ENCODE results near the gene MACROD2. TPM values are rescaled to one million over a fixed set of nuclear protein-coding genes. Genes with fewer than 3 reads are reported as not detected.

Gene MACROD2
- total and polyA plus RNA-seq, 9 donors = 2.0 to 4.9 (median 3.1) TPM

- DNase-seq = peak; percentile 82
- peak overlapping the region; percentile 37 for H3K27ac ChIP-seq (ENCODE audit: low read length)
- no peaks in the 10 kb centered on the region for H3K27me3 ChIP-seq (ENCODE audit: control insufficient read depth, insufficient read depth, low read length)
- no peak overlapping the region for H3K4me3 ChIP-seq (ENCODE audit: low read length)
- no peaks in the 10 kb centered on the region for H3K36me3 ChIP-seq (ENCODE audit: control insufficient read depth, insufficient read depth, low read length)
- H3K4me1 ChIP-seq (ENCODE audit: control insufficient read depth, insufficient read depth, low read length) = peaks cover 3% of the 10 kb centered on the region
- 50% methylated on average over 2 of the region's 8 CpGs for WGBS (ENCODE audit: insufficient coverage)
- H3K9me3 ChIP-seq (replicated peaks; ENCODE audit: control insufficient read depth, low read depth, low read length) = no peaks in the 10 kb centered on the region
Measured at GRCh38 chr20:15847196-15847784, 1852.0 kb downstream of the MACROD2 start.

- Histone ChIP-seq H3K36me3 (ENCODE audit: control insufficient read depth, insufficient read depth, low read length) (no peaks in the 10 kb centered on the region), H3K4me1 (ENCODE audit: control insufficient read depth, insufficient read depth, low read length) (peaks cover 3% of the 10 kb centered on the region), H3K27ac (ENCODE audit: low read length) (no peak overlapping the region), H3K27me3 (ENCODE audit: control insufficient read depth, insufficient read depth, low read length) (no peaks in the 10 kb centered on the region), H3K9me3 (replicated peaks; ENCODE audit: control insufficient read depth, low read depth, low read length) (no peaks in the 10 kb centered on the region), H3K4me3 (ENCODE audit: low read length) (no peak overlapping the region)
- no CpG with 5 or more reads among the region's 3 CpGs for WGBS (ENCODE audit: insufficient coverage)
- peak; percentile 16 for DNase-seq
Measured at GRCh38 chr20:15848126-15848525, 1852.8 kb downstream of the MACROD2 start.

GRCh38 chr20:15848995-15849610, 1853.8 kb downstream of the MACROD2 start:
- Histone ChIP-seq H3K4me1 (ENCODE audit: control insufficient read depth, insufficient read depth, low read length) (peaks cover 3% of the 10 kb centered on the region), H3K9me3 (replicated peaks; ENCODE audit: control insufficient read depth, low read depth, low read length) (no peaks in the 10 kb centered on the region), H3K27me3 (ENCODE audit: control insufficient read depth, insufficient read depth, low read length) (no peaks in the 10 kb centered on the region), H3K4me3 (ENCODE audit: low read length) (no peak overlapping the region), H3K36me3 (ENCODE audit: control insufficient read depth, insufficient read depth, low read length) (no peaks in the 10 kb centered on the region), H3K27ac (ENCODE audit: low read length) (no peak overlapping the region)
- no peak for DNase-seq
- 67% methylated on average over 6 of the region's 12 CpGs for WGBS (ENCODE audit: insufficient coverage)

GRCh38 chr20:15851576-15852215, 1856.4 kb downstream of the MACROD2 start:
- no peaks in the 10 kb centered on the region for H3K27me3 ChIP-seq (ENCODE audit: control insufficient read depth, insufficient read depth, low read length)
- H3K4me1 ChIP-seq (ENCODE audit: control insufficient read depth, insufficient read depth, low read length) = peaks cover 3% of the 10 kb centered on the region
- no peaks in the 10 kb centered on the region for H3K36me3 ChIP-seq (ENCODE audit: control insufficient read depth, insufficient read depth, low read length)
- no peak for DNase-seq
- no peaks in the 10 kb centered on the region for H3K9me3 ChIP-seq (replicated peaks; ENCODE audit: control insufficient read depth, low read depth, low read length)
- no peak overlapping the region for H3K27ac ChIP-seq (ENCODE audit: low read length)
- WGBS (ENCODE audit: insufficient coverage) = 70% methylated on average over 7 of the region's 11 CpGs
- no peak overlapping the region for H3K4me3 ChIP-seq (ENCODE audit: low read length)

- DNase-seq = peak; percentile 26
- H3K9me3 ChIP-seq (replicated peaks; ENCODE audit: control insufficient read depth, low read depth, low read length) = no peaks in the 10 kb centered on the region
- H3K4me1 ChIP-seq (ENCODE audit: control insufficient read depth, insufficient read depth, low read length) = peaks cover 3% of the 10 kb centered on the region
- no CpG with 5 or more reads among the region's 2 CpGs for WGBS (ENCODE audit: insufficient coverage)
- H3K36me3 ChIP-seq (ENCODE audit: control insufficient read depth, insufficient read depth, low read length) = no peaks in the 10 kb centered on the region
- H3K4me3 ChIP-seq (ENCODE audit: low read length) = no peak overlapping the region
- H3K27me3 ChIP-seq (ENCODE audit: control insufficient read depth, insufficient read depth, low read length) = no peaks in the 10 kb centered on the region
- no peak overlapping the region for H3K27ac ChIP-seq (ENCODE audit: low read length)
Measured at GRCh38 chr20:15854911-15855310, 1859.6 kb downstream of the MACROD2 start.

GRCh38 chr20:15857173-15857784, 1862.0 kb downstream of the MACROD2 start:
- Histone ChIP-seq H3K4me3 (ENCODE audit: low read length) (no peak overlapping the region), H3K4me1 (ENCODE audit: control insufficient read depth, insufficient read depth, low read length) (peaks cover 3% of the 10 kb centered on the region), H3K27ac (ENCODE audit: low read length) (no peak overlapping the region), H3K27me3 (ENCODE audit: control insufficient read depth, insufficient read depth, low read length) (no peaks in the 10 kb centered on the region), H3K36me3 (ENCODE audit: control insufficient read depth, insufficient read depth, low read length) (no peaks in the 10 kb centered on the region), H3K9me3 (replicated peaks; ENCODE audit: control insufficient read depth, low read depth, low read length) (no peaks in the 10 kb centered on the region)
- no peak for DNase-seq
- WGBS (ENCODE audit: insufficient coverage) = 85% methylated on average over 3 of the region's 4 CpGs

GRCh38 chr20:15859061-15859460, 1863.7 kb downstream of the MACROD2 start:
- DNase-seq = no peak
- H3K27ac ChIP-seq (ENCODE audit: low read length) = no peak overlapping the region
- no peaks in the 10 kb centered on the region for H3K9me3 ChIP-seq (replicated peaks; ENCODE audit: control insufficient read depth, low read depth, low read length)
- no CpG with 5 or more reads among the region's 2 CpGs for WGBS (ENCODE audit: insufficient coverage)
- no peaks in the 10 kb centered on the region for H3K36me3 ChIP-seq (ENCODE audit: control insufficient read depth, insufficient read depth, low read length)
- H3K4me1 ChIP-seq (ENCODE audit: control insufficient read depth, insufficient read depth, low read length) = peaks cover 3% of the 10 kb centered on the region
- H3K27me3 ChIP-seq (ENCODE audit: control insufficient read depth, insufficient read depth, low read length) = no peaks in the 10 kb centered on the region
- no peak overlapping the region for H3K4me3 ChIP-seq (ENCODE audit: low read length)

GRCh38 chr20:15860850-15861249, 1865.5 kb downstream of the MACROD2 start:
- no peaks in the 10 kb centered on the region for H3K36me3 ChIP-seq (ENCODE audit: control insufficient read depth, insufficient read depth, low read length)
- no peak overlapping the region for H3K27ac ChIP-seq (ENCODE audit: low read length)
- H3K4me3 ChIP-seq (ENCODE audit: low read length) = no peak overlapping the region
- WGBS (ENCODE audit: insufficient coverage) = no CpG with 5 or more reads among the region's 2 CpGs
- DNase-seq = no peak
- no peaks in the 10 kb centered on the region for H3K9me3 ChIP-seq (replicated peaks; ENCODE audit: control insufficient read depth, low read depth, low read length)
- no peaks in the 10 kb centered on the region for H3K4me1 ChIP-seq (ENCODE audit: control insufficient read depth, insufficient read depth, low read length)
- no peaks in the 10 kb centered on the region for H3K27me3 ChIP-seq (ENCODE audit: control insufficient read depth, insufficient read depth, low read length)

- no peaks in the 10 kb centered on the region for H3K4me1 ChIP-seq (ENCODE audit: control insufficient read depth, insufficient read depth, low read length)
- no peaks in the 10 kb centered on the region for H3K9me3 ChIP-seq (replicated peaks; ENCODE audit: control insufficient read depth, low read depth, low read length)
- H3K27me3 ChIP-seq (ENCODE audit: control insufficient read depth, insufficient read depth, low read length) = no peaks in the 10 kb centered on the region
- H3K27ac ChIP-seq (ENCODE audit: low read length) = no peak overlapping the region
- WGBS (ENCODE audit: insufficient coverage) = no CpG with 5 or more reads among the region's 4 CpGs
- no peak for DNase-seq
- no peaks in the 10 kb centered on the region for H3K36me3 ChIP-seq (ENCODE audit: control insufficient read depth, insufficient read depth, low read length)
- no peak overlapping the region for H3K4me3 ChIP-seq (ENCODE audit: low read length)
Measured at GRCh38 chr20:15862178-15862577, 1866.9 kb downstream of the MACROD2 start.

GRCh38 chr20:15863735-15864134, 1868.4 kb downstream of the MACROD2 start:
- H3K27me3 ChIP-seq (ENCODE audit: control insufficient read depth, insufficient read depth, low read length) = no peaks in the 10 kb centered on the region
- no peaks in the 10 kb centered on the region for H3K4me1 ChIP-seq (ENCODE audit: control insufficient read depth, insufficient read depth, low read length)
- DNase-seq = no peak
- no peaks in the 10 kb centered on the region for H3K36me3 ChIP-seq (ENCODE audit: control insufficient read depth, insufficient read depth, low read length)
- H3K27ac ChIP-seq (ENCODE audit: low read length) = no peak overlapping the region
- H3K9me3 ChIP-seq (replicated peaks; ENCODE audit: control insufficient read depth, low read depth, low read length) = no peaks in the 10 kb centered on the region
- H3K4me3 ChIP-seq (ENCODE audit: low read length) = no peak overlapping the region
